GM21717 (cell line): ENCODE data around the gene ZNF296.

Experiments used
- ATAC-seq: cut with Tn5 transposase; IDR thresholded peaks from one replicate; pipeline ENCODE4 v1.9.1; 2021; ENCODE audit warnings: mild to moderate bottlenecking, moderate library complexity; ENCODE audit not compliant: unreplicated experiment

The ZNF296 gene

GRCh38 chr19:45090034-45090433, 13.8 kb upstream of the ZNF296 start:
- ATAC-seq, result no peak

- ATAC-seq, result no peak
These were observed 11.3 kb upstream of the ZNF296 start for GRCh38 chr19:45087531-45087930.

- no peak for ATAC-seq
These were observed 10.2 kb upstream of the ZNF296 start for GRCh38 chr19:45086480-45086879.

GRCh38 chr19:45082170-45082569, 5.9 kb upstream of the ZNF296 start:
- no peak for ATAC-seq

- ATAC-seq, result no peak
These were observed 3.7 kb upstream of the ZNF296 start for GRCh38 chr19:45079911-45080370.

GRCh38 chr19:45079063-45079910, 3.0 kb upstream of the ZNF296 start, which contains the start of gene GEMIN7:
GEMIN7 (plus strand) TSS chr19:45079260; CDS start chr19:45090115, 10,855 bp downstream.
- peak; percentile 41 for ATAC-seq

- ATAC-seq, result no peak
These were observed 2.2 kb upstream of the ZNF296 start for GRCh38 chr19:45078390-45079062.

GRCh38 chr19:45076851-45077730, 813 bp upstream of the ZNF296 start:
- ATAC-seq, result no peak

- peak; percentile 41 for ATAC-seq
These were observed 813 bp downstream of the ZNF296 start for GRCh38 chr19:45075301-45076028.

GRCh38 chr19:45074744-45075300, 1.5 kb downstream of the ZNF296 start:
- ATAC-seq, result no peak

- ATAC-seq, result no peak
These were observed 4.1 kb downstream of the ZNF296 start for GRCh38 chr19:45071969-45072790.

- no peak for ATAC-seq
These were observed 4.7 kb downstream of the ZNF296 start for GRCh38 chr19:45071545-45071938.

- ATAC-seq, result no peak
These were observed 5.3 kb downstream of the ZNF296 start for GRCh38 chr19:45070861-45071544.

- ATAC-seq, result no peak
These were observed 6.1 kb downstream of the ZNF296 start for GRCh38 chr19:45070214-45070613.

GRCh38 chr19:45069056-45069455, 7.2 kb downstream of the ZNF296 start:
- ATAC-seq, result no peak

- no peak for ATAC-seq
These were observed 8.2 kb downstream of the ZNF296 start for GRCh38 chr19:45068041-45068440.

- ATAC-seq, result no peak
These were observed 9.2 kb downstream of the ZNF296 start for GRCh38 chr19:45066921-45067661.
